Hindlimb muscle (tissue), 1 donor: Measurements from ENCODE around the gene ENPEP. TPM values are rescaled to one million over a fixed set of nuclear protein-coding genes. Genes with fewer than 3 reads are reported as not detected.

Source experiments
- DNase-seq: peaks from one replicate; pipeline ENCODE4 v3.0.0-alpha.2; 2013
- polyA plus RNA-seq: library from polyadenylated mRNA; unstranded; fragments of 120-200 nt; gene quantifications from one replicate; pipeline ENCODE4 v1.2.1, GENCODE V29; 2013; ENCODE audit not compliant: insufficient read length

Gene ENPEP
- polyA plus RNA-seq, 1 donor: 18.1 TPM

- no peak for DNase-seq
Measured at GRCh38 chr4:110609044-110609750, 133.2 kb downstream of the ENPEP start.

GRCh38 chr4:110610620-110610939, 134.6 kb downstream of the ENPEP start:
- DNase-seq: no peak

- DNase-seq: no peak
Measured at GRCh38 chr4:110610940-110611831, 135.2 kb downstream of the ENPEP start.

GRCh38 chr4:110611968-110612447, 136.1 kb downstream of the ENPEP start:
- DNase-seq: no peak

GRCh38 chr4:110612631-110613269, 136.8 kb downstream of the ENPEP start:
- DNase-seq: no peak

DNA sequence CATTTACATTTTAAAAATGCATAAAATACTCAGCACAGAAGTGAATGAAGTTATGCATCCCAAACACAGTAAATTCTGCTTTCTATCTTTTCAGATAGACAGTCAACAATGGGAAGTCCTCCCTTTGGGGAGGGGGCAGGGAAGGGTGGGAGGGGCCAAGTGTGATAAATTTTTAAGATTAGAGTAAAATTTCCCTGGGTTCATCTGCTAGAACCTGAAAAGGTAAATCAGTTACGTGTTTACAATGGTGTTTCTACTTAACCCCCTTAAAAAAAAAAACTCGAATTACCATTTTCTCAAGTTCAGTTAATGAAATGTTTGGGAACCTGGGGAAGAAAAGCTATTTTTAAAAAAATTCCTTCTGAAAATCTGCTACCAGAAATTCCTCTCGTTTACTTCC, 137.8 kb downstream of the ENPEP start:
- DNase-seq: no peak

DNA sequence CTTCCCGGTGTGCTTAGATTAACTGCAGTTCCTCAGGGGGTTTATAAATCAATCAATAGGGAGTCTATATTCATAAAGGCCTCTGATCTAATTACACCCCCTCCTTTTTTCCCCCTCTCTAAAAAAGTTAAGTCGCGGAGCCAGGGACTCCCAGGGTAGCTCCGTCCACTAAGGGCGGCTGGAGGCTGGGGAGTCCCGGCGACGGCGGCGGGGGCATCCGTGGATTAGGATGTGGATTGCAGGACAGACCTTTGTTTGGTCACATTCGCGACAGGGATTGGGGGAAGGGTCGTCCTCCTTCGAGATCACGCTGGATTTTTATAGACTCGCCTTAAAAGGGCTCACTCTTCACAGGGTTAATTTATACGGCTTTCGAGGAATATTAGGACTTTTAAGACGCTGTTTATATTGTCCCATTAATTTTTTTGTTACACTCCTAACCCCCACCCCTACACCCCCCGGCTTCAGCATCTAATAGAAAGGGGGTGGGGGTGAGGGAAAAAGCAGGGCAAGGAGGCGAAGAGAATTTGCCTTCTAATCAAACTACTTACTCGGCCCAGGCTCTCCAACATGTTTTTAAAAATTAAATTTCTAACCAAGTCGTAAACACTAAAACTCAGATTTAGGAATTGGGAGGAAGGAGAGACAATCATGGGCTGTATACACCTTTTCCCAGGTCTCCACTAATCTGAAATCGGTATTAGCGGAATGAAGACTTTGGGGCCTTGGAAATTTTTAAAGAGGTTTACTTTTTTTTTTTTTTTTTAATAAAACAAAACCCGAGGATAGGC, 138.4 kb downstream of the ENPEP start:
- DNase-seq: no peak

Other genes starting within 250 kb of the ENPEP start
- 32.6 TPM for gene PITX2, start 146.9 kb downstream of the ENPEP start, polyA plus RNA-seq